GM08714 (cell line): ENCODE results near the gene PRSS1.
"Not testable (repeated sequence)": the region's sequence is repeated elsewhere in the genome, so short reads cannot be mapped to it uniquely, and the experiment has no call there.

Experiments used
- H3K4me3 ChIP-seq: fragments of 200-500 bp; sonication (Bioruptor generic); 2 replicates; pipeline ENCODE4 v1.5.1; 2014; ENCODE audit warnings: mild to moderate bottlenecking, low read length, inconsistent platforms
- ZNF274 ChIP-seq: IDR thresholded peaks from 2 replicates; pipeline ENCODE4 v1.6.1; 2012; ENCODE audit warnings: mild to moderate bottlenecking, low read depth, low read length

PRSS1 gene

DNA sequence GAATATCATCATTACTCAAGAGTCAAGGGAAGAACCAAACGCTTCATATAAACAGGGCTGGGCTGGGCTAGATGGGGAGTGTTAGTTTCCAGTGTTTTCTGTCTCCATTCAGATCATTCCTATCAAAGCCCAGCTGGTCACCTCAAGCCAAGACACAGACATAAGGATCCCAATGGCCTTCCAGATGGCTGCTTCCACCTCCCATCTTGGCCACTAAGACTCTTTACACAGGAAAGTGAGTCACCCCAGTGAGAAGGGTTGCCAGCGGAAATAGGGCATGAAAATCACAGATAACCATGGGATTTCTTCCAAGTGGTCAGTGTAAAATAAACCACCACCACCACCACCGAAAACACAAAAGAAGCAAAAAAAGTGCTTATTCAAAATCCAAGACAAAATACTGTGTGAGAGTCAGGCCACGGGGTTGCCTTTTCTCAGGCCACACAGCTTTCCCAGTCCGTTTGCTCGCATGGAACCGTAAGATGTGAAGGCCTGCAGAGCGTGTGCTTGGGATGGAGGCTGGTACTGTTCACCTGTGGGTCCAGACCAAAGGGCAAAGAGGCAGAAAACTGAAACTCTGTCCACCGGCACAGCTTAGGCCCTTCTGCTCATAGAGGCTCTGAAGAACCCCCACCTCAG is 27.1 kb downstream of the PRSS1 start:
- TF ChIP-seq ZNF274 = no peak
- H3K4me3 ChIP-seq = no peak overlapping the region

DNA sequence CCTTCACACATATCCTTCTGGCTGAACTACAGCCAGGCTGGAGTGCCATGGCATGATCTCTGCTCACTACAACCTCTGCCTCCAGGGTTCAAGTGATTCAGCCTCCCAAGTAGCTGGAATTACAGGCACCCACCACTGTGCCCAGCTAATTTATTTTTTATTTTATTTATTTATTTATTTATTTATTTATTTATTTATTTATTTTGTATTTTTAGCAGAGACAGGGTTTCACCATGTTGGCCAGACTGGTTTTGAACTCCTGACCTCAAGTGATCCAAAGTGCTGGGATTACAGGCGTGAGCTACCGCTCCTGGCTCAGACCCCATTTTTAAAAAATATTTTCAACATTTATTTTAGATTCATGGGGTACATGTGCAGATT is 27.6 kb downstream of the PRSS1 start:
- H3K4me3 ChIP-seq = not testable (repeated sequence)

DNA sequence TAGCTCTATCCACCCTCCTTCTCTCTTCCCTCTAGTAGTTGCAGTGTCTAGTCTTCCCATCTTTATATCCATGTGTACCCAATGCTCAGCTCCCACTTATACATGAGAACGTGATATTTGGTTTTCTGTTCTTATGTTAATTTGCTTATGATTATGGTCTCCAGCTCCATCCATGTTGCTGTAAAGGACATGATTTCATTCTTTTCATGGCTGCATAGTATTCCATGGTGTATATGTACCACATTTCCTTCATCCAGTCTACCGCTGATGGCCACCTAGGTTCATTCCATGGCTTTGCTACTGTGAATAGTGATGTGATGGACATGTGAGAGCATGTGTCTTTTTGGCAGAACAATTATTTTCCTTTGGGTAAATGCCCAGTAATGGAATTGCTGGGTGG is 28.0 kb downstream of the PRSS1 start:
- H3K4me3 ChIP-seq = no peak overlapping the region
- TF ChIP-seq ZNF274 = no peak

- TF ChIP-seq ZNF274 = no peak
- H3K4me3 ChIP-seq = peak overlapping the region; percentile 40; the same call in 1 of the 2 replicates
Observed at GRCh38 chr7:142782922-142783900, 33.9 kb downstream of the PRSS1 start.

DNA sequence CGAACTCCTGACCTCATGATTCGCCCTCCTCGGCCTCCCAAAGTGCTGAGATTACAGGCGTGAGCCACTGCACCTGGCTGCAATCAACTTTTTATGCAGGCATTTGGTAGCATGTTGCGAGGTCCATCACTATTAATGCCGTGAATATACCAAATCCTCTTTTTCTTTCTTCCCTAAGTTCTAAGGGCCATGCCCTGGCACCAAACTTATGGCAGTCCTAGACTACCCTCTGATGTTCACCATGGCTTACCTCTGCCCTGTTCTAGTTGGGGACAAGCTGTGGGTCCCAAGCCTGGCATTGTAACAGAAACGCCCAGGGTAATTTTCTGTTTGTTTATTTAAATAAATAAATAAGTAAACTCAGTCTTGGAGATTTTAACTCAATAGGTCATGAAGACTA is 34.8 kb downstream of the PRSS1 start:
- TF ChIP-seq ZNF274 = no peak
- H3K4me3 ChIP-seq = no peak overlapping the region

DNA sequence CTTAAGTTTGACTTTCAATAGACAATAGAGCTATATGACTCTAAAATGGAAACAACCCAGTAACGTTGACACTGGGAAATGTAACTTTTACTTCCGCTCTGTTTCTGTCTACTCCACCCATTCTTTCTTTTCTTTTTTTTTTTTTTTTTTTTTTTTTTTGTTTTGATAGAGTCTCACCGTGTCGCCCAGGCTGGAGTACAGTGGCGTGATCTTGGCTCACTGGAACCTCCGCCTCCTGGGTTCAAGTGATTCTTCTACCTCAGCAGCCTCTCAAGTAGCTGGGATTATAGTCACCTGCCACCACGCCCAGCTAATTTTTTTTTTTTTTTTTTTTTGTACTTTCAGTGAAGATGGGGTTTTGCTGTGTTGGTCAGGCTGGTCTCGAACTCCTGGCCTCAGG is 35.4 kb downstream of the PRSS1 start:
- H3K4me3 ChIP-seq = no peak overlapping the region

GRCh38 chr7:142785841-142786250 is 36.6 kb downstream of the PRSS1 start:
- no peak overlapping the region for H3K4me3 ChIP-seq
- TF ChIP-seq ZNF274 = no peak

More for the DNA sequence above, 35.4 kb downstream of the PRSS1 start:
- TF ChIP-seq ZNF274 = no peak

- TF ChIP-seq ZNF274 = no peak
- no peak overlapping the region for H3K4me3 ChIP-seq
Observed at GRCh38 chr7:142787034-142787768, 37.9 kb downstream of the PRSS1 start.

DNA sequence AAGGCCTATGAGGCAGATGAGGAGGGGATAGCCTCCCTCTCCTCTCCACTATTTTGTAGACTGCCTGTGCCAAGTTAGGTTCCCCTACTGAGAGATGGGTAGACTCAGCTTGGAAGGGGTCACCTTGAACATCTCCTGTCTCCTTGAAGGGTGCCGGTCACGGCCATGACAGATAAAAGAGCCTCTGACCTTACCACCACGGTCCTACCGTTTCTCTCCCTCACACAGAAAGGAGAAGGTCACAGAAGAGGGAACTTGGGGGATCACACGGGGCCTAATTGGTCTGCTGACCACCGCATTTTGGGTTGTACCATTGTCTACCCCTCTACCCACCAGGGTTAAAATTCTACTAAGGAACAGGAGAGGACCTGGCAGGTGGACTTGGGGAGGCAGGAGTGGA is 38.5 kb downstream of the PRSS1 start:
- H3K4me3 ChIP-seq = no peak overlapping the region
- TF ChIP-seq ZNF274 = no peak

GRCh38 chr7:142788303-142789289 is 39.3 kb downstream of the PRSS1 start:
- TF ChIP-seq ZNF274 = no peak
- no peak overlapping the region for H3K4me3 ChIP-seq

- no peak overlapping the region for H3K4me3 ChIP-seq
- TF ChIP-seq ZNF274 = no peak
Observed at GRCh38 chr7:142789441-142789840, 40.2 kb downstream of the PRSS1 start.

- H3K4me3 ChIP-seq = no peak overlapping the region
- no peak for TF ChIP-seq ZNF274
Observed at GRCh38 chr7:142790056-142790455, 40.8 kb downstream of the PRSS1 start.

GRCh38 chr7:142790555-142790954 is 41.3 kb downstream of the PRSS1 start:
- H3K4me3 ChIP-seq = no peak overlapping the region
- no peak for TF ChIP-seq ZNF274
